HUES6 (cell line): ENCODE measurements around the gene ALDH1B1.

ENCODE experiments used
- H3K27ac ChIP-seq: 2 replicates; pipeline ENCODE4 v1.7.0; 2013; ENCODE audit warnings: low read depth, mild to moderate bottlenecking, low read length, inconsistent platforms
- H3K27me3 ChIP-seq: 2 replicates; pipeline ENCODE4 v1.6.1; 2013; ENCODE audit warnings: low read length; ENCODE audit not compliant: control insufficient read depth, insufficient read depth
- H3K36me3 ChIP-seq: 2 replicates; pipeline ENCODE4 v1.6.1; 2013; ENCODE audit warnings: low read length; ENCODE audit not compliant: control insufficient read depth, insufficient read depth
- H3K4me1 ChIP-seq: 2 replicates; pipeline ENCODE4 v1.6.1; 2013; ENCODE audit warnings: low read length; ENCODE audit not compliant: control insufficient read depth, insufficient read depth
- H3K4me3 ChIP-seq: 2 replicates; pipeline ENCODE4 v1.5.1; 2013; ENCODE audit warnings: low read depth, low read length
- H3K9ac ChIP-seq: one replicate; pipeline ENCODE4 v1.6.1; 2013; ENCODE audit warnings: mild to moderate bottlenecking, low read length
- H3K9me3 ChIP-seq: 2 replicates; pipeline ENCODE4 v1.6.1; 2013; ENCODE audit warnings: low read depth, low read length; ENCODE audit not compliant: control insufficient read depth, insufficient read depth

ALDH1B1 gene

DNA sequence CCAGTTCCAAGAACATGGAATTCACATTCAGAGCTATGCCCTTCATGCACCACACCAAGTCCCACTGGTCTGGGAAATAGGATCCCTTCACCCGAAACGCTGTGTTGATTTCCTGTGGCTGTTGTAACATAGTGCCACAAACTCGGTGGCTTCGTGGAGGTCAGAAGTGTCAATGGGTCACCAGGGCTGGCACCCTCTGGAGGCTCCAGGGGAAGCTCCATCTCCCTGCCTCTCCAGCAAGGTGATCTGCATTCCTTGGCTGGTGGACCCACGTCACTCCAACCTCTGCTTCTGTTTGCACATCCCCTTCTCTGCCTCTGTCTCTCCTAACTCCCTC is 28.9 kb upstream of the ALDH1B1 start:
- no peak overlapping the region for H3K27ac ChIP-seq
- no peak overlapping the region for H3K4me3 ChIP-seq
- no peaks in the 10 kb centered on the region for H3K9me3 ChIP-seq
- no peaks in the 10 kb centered on the region for H3K36me3 ChIP-seq
- H3K4me1 ChIP-seq = peaks cover 6% of the 10 kb centered on the region; the same call in 1 of the 2 replicates
- peaks cover 4% of the 10 kb centered on the region; the same call in 1 of the 2 replicates for H3K27me3 ChIP-seq
- H3K9ac ChIP-seq = no peak overlapping the region

DNA sequence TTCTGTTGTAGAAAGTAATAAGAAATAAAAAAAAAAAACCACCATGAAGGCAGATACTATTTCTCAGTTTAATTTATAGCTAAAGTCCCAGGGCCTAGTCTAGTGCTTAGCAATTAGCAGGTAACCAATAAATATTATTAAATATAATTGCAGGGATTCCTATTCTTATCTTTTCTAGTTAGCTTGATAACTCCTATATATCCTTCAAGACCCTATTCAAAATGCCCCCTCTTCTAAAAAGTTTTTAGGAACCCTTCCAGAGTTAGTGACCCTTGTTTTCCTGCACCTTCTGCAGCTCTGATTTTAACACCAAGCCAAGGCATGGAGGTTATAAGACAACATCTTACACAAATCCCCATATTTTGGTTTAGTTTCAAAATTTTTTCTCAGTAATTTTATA is 24.6 kb upstream of the ALDH1B1 start:
- Histone ChIP-seq H3K27me3 (peaks cover 33% of the 10 kb centered on the region), H3K27ac (no peak overlapping the region), H3K9ac (no peak overlapping the region), H3K4me3 (no peak overlapping the region), H3K9me3 (no peaks in the 10 kb centered on the region), H3K4me1 (0 out of 2 replicates have a peak, but pooled peaks cover 4% of the 10 kb centered on the region), H3K36me3 (no peaks in the 10 kb centered on the region)

DNA sequence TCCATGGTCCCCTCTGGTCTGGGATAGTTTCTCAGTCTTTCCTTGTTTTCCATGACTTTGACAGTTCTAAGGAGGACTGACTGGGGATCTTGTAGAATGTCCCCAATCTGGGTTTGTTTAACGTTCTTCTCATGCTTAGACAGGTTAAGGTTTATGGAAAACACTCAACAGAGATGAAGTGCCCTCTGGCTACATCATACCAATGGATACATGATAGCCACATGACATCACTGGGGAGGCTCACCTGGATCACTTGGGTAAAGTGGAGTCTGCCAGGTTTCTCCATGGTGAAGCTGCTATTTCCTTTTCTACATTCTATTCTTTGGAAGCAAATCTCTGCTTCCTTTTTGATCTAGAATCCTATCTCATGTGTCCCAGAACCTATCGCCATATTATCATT is 23.8 kb upstream of the ALDH1B1 start:
- H3K4me1 ChIP-seq = 0 out of 2 replicates have a peak, but pooled peaks cover 4% of the 10 kb centered on the region
- no peak overlapping the region for H3K27ac ChIP-seq
- no peak overlapping the region for H3K9ac ChIP-seq
- H3K4me3 ChIP-seq = no peak overlapping the region
- no peaks in the 10 kb centered on the region for H3K9me3 ChIP-seq
- no peaks in the 10 kb centered on the region for H3K36me3 ChIP-seq
- peaks cover 39% of the 10 kb centered on the region for H3K27me3 ChIP-seq

DNA sequence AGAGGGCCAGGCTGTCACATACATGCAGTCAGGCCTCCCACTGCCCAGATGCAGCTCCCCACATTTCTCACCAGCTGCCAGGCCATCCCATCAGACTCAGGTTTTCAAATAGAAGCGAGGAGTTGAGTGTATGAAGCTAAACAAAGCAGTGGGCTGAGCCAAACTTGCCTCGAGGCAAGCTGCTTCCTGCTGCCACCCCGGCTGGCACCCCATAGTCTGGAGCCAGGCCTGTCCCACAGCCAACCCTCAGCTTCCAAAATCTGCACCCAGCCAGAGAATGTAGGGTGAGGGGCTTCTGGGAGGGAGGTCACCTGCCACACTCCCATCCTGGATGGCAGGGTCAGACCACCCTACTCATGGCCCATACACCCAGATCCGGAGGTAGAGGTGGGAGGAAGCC is 22.3 kb upstream of the ALDH1B1 start:
- Histone ChIP-seq H3K4me1 (0 out of 2 replicates have a peak, but pooled peaks cover 4% of the 10 kb centered on the region), H3K27ac (no peak overlapping the region), H3K36me3 (no peaks in the 10 kb centered on the region), H3K9ac (no peak overlapping the region), H3K9me3 (no peaks in the 10 kb centered on the region), H3K27me3 (peaks cover 43% of the 10 kb centered on the region), H3K4me3 (no peak overlapping the region)

DNA sequence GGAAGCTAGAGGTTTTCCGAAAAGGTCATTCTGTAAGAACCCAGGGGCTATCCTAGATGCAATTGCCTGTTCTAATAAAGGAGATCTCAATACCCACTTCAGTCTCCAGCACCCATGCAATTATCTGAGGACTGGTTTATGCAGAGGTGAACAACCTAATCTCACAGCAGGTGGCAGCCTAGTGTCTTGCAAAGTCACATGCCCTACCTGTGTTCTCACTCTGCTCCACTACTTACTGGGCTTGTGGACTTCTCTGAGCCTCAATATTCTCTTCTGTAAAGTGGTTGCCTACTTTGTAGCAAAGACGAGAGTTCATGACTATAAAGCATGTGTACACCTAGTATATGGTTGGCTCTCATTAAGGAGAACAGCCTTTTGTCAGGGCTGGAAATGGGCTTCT is 21.0 kb upstream of the ALDH1B1 start:
- 0 out of 2 replicates have a peak, but pooled peaks cover 4% of the 10 kb centered on the region for H3K4me1 ChIP-seq
- no peaks in the 10 kb centered on the region for H3K36me3 ChIP-seq
- no peak overlapping the region for H3K27ac ChIP-seq
- no peaks in the 10 kb centered on the region for H3K9me3 ChIP-seq
- peaks cover 45% of the 10 kb centered on the region for H3K27me3 ChIP-seq
- no peak overlapping the region for H3K9ac ChIP-seq
- H3K4me3 ChIP-seq = no peak overlapping the region

DNA sequence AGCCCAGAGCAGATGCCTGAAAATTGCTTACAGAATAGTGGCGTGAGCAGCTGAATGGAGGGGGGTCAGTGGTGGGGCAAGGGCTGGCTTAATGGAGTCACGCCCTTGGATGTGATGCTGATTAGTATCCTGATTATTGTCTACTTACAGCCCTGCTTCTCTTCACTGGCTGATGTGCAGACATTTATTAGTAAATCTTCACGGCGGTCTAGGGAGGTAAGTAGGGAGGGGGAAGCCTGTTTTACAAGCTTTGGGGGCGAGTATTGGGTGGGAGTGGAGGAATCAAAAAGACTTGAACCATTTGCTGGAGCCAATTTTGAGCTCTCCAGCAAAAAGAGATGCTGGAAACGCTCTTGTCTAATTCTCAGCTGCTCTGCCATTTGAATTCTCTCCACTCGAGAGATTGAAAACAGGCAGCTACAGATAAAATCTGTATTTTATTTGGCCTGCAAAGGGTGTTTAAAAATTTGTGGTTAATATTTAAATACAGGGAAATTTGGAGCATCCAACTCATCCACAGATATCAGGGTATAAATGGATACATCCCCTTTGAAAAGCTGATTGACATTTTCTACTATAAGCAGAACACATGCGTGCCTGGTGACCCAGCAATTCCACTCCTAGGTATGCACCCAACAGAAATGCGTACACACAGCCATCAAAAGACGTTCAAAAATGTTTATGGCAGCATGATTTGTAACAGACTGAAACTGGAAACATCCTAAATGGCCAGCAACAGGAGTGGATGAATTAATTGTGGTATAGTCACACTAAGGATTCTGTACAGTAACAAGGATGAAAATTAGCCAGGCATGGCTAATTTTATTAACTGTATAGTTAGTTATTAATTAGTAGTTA is 19.5 kb upstream of the ALDH1B1 start:
- H3K9me3 ChIP-seq = no peaks in the 10 kb centered on the region

DNA sequence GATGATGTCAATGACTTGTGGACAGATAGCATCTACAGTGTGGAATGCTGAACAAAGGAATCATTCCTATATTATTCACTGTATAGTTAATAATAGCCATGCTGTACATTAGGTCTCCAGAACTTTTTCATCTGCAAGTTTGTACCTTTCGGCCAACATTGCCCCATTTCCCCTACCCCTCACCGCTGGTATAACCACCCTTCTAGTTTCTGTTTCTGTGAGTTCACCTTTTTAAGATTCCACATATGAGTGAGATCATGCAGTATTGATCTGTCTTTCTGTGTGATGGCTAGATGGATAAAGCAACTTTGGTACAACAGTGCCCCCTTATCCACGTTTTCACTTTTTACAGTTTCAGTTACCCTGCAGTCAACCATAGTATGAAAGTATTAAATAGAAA is 18.8 kb upstream of the ALDH1B1 start:
- no peak overlapping the region for H3K27ac ChIP-seq
- peaks cover 46% of the 10 kb centered on the region for H3K27me3 ChIP-seq
- no peaks in the 10 kb centered on the region for H3K9me3 ChIP-seq
- H3K9ac ChIP-seq = no peak overlapping the region
- H3K4me3 ChIP-seq = no peak overlapping the region
- 0 out of 2 replicates have a peak, but pooled peaks cover 4% of the 10 kb centered on the region for H3K4me1 ChIP-seq
- H3K36me3 ChIP-seq = no peaks in the 10 kb centered on the region

More for the DNA sequence above, 19.5 kb upstream of the ALDH1B1 start:
- H3K36me3 ChIP-seq = no peaks in the 10 kb centered on the region
- H3K4me1 ChIP-seq = 0 out of 2 replicates have a peak, but pooled peaks cover 4% of the 10 kb centered on the region
- H3K27ac ChIP-seq = no peak overlapping the region
- peaks cover 46% of the 10 kb centered on the region for H3K27me3 ChIP-seq
- no peak overlapping the region for H3K9ac ChIP-seq
- no peak overlapping the region for H3K4me3 ChIP-seq

DNA sequence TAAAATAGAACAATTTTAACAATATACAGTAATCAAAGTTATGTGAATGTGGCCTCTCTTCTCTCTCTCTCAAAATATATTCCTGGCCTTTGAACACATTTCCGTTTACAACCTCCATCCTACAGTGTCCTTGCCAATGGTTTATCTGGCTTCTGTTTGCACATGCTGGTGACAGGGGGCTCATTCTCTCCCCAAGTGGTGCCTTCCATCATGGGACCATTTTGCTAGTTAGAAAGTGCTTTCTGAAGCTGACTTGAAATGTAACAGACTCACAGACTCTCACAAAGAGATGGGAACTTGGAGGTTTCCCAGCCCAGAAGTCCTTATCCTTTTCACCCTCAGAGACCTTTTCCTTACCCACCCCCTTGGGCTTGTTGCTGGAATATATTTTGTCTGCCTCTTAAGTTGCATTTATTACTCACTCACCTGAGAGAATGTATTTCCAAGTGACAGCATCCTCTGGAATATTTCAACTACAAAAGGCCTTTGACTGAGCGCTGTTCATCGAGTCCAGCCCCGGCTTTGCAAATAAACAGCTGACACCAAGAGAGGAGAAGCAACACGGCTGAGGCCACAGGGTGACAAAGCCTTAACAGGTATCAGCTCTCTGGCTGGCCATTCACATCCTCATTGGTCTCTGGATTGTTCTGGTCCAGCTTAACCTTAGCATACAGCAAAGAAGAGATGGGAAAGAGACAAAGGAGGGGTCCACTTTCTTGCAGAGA is 17.5 kb upstream of the ALDH1B1 start:
- no peak overlapping the region for H3K4me3 ChIP-seq
- no peaks in the 10 kb centered on the region for H3K9me3 ChIP-seq
- H3K27ac ChIP-seq = no peak overlapping the region
- H3K4me1 ChIP-seq = peaks cover 9% of the 10 kb centered on the region
- H3K36me3 ChIP-seq = no peaks in the 10 kb centered on the region
- H3K27me3 ChIP-seq = peaks cover 38% of the 10 kb centered on the region
- no peak overlapping the region for H3K9ac ChIP-seq

DNA sequence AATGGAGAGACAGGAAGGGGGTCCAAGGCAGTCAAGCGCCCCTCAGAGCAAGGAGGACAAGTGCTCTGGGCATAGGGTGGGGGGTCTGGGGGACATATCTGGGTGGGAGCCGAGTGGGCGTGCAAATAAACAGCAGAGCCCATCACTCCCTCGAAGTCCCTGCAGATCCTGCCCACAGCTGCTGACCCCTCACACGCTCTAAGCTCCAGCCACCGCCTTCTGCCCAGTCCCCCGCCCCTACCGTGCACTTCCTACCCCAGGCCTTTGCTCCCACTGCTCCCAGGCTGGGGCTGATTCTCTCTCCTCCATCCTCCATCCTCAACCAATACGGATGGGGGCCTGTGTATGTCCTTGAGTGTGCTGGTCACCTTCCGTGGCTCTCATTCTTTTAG is 16.9 kb upstream of the ALDH1B1 start:
- no peaks in the 10 kb centered on the region for H3K36me3 ChIP-seq
- H3K27ac ChIP-seq = no peak overlapping the region
- H3K9me3 ChIP-seq = no peaks in the 10 kb centered on the region
- peaks cover 32% of the 10 kb centered on the region for H3K27me3 ChIP-seq
- H3K4me1 ChIP-seq = peaks cover 15% of the 10 kb centered on the region
- no peak overlapping the region for H3K4me3 ChIP-seq
- H3K9ac ChIP-seq = no peak overlapping the region

DNA sequence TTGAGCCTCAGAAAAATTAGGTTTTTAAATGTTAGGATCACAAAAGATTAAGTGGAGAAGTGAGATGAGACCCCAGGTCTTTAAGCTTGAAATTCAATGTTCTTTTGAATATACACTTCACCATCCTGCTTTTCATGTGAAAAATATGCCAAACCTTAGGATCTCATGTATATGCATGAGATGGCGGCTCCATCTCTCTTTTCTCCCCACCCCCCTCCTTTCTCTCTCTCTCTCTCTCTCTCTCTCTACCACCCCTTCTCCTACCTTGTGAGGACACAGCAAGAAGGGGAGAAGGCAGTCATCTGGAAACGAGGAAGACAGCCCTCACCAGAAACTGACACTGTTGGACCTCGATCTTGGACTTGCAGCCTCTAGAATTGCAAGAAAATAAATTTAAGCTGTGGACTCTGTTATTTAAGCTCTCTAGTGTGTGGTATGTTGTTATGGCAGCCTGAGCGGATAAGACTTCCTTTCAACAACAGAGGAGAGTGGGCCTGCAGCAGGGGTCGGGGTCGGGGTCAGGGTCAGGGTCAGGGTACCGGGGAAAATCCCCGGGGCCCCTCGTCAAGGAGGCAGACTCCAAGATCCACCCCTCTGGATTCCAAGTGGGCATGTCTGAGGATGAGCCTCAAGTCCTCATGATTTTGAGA is 16.4 kb upstream of the ALDH1B1 start:
- no peak overlapping the region for H3K4me3 ChIP-seq
- peaks cover 27% of the 10 kb centered on the region for H3K27me3 ChIP-seq
- no peak overlapping the region for H3K27ac ChIP-seq
- peaks cover 20% of the 10 kb centered on the region for H3K4me1 ChIP-seq
- H3K9me3 ChIP-seq = no peaks in the 10 kb centered on the region
- no peak overlapping the region for H3K9ac ChIP-seq
- H3K36me3 ChIP-seq = no peaks in the 10 kb centered on the region
